Measurements from ENCODE around the gene ANKRD33B. TPM values are rescaled to one million over a fixed set of nuclear protein-coding genes. Genes with fewer than 3 reads are reported as not detected.

The ANKRD33B gene
- total and polyA plus RNA-seq, 9 of the 15 experiments (the other 6 are each of a cell fraction or from before 2014, with no cell fraction given): 0.10 to 1.7 (median 0.40) TPM

- TF ChIP-seq SRF (CRISPR knock-in tag; IDR thresholded peaks at IDR 0.05) (peak in 1 of 2 experiments; percentile 91; a peak in 1 of 4 replicates), MEF2A (IDR thresholded peaks at IDR 0.05; ENCODE audit: control insufficient read depth, low read depth, low read length) (no peak), CEBPB (tag; IDR thresholded peaks at IDR 0.05) (no peak), HDAC3 (IDR thresholded peaks at IDR 0.05; ENCODE audit: borderline replicate concordance, partially characterized antibody) (no peak), NFE2 (IDR thresholded peaks at IDR 0.05; ENCODE audit: low read depth) (peak; percentile 47; the same call in 1 of the 2 replicates), MAFK (IDR thresholded peaks at IDR 0.05; ENCODE audit: low read length) (peak; percentile 45; the same call in 1 of the 2 replicates), MED1 (CRISPR knock-in tag; IDR thresholded peaks at IDR 0.05; ENCODE audit: borderline replicate concordance) (no peak), PCBP1 (IDR thresholded peaks at IDR 0.05; ENCODE audit: low read depth, low read length, poor library complexity, severe bottlenecking) (no peak), STAG1 (CRISPR knock-in tag; IDR thresholded peaks at IDR 0.05; ENCODE audit: borderline replicate concordance) (no peak), NCOA4 (IDR thresholded peaks at IDR 0.05; ENCODE audit: partially characterized antibody) (no peak), SUPT5H (IDR thresholded peaks at IDR 0.05) (no peak), ZBTB12 (CRISPR knock-in tag; IDR thresholded peaks at IDR 0.05) (no peak), MBD1 (CRISPR knock-in tag; IDR thresholded peaks at IDR 0.05) (peak; percentile 96), ZNF24 (IDR thresholded peaks at IDR 0.05) (0 out of 2 replicates have a peak, but pooled peaks have one; percentile 31), KDM2B (CRISPR knock-in tag; IDR thresholded peaks at IDR 0.05) (no peak), RFX1 (IDR thresholded peaks at IDR 0.05) (peak; percentile 48; the same call in 1 of the 2 replicates), ZNF124 (CRISPR knock-in tag; IDR thresholded peaks at IDR 0.05) (no peak), GABPB2 (CRISPR knock-in tag; conservative IDR thresholded peaks at IDR 0.05) (no peak)
- TF ChIP-seq, protein P1, sequence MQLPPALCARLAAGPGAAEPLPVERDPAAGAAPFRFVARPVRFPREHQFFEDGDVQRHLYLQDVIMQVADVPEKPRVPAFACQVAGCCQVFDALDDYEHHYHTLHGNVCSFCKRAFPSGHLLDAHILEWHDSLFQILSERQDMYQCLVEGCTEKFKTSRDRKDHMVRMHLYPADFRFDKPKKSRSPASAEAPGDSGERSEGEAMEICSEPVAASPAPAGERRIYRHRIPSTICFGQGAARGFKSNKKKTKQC (CRISPR knock-in tag; IDR thresholded peaks at IDR 0.05): no peak
- TF ChIP-seq, protein P2, sequence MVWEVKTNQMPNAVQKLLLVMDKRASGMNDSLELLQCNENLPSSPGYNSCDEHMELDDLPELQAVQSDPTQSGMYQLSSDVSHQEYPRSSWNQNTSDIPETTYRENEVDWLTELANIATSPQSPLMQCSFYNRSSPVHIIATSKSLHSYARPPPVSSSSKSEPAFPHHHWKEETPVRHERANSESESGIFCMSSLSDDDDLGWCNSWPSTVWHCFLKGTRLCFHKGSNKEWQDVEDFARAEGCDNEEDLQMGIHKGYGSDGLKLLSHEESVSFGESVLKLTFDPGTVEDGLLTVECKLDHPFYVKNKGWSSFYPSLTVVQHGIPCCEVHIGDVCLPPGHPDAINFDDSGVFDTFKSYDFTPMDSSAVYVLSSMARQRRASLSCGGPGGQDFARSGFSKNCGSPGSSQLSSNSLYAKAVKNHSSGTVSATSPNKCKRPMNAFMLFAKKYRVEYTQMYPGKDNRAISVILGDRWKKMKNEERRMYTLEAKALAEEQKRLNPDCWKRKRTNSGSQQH (CRISPR knock-in tag; IDR thresholded peaks at IDR 0.05): no peak
- TF ChIP-seq, protein P3, sequence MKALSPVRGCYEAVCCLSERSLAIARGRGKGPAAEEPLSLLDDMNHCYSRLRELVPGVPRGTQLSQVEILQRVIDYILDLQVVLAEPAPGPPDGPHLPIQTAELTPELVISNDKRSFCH (CRISPR knock-in tag; IDR thresholded peaks at IDR 0.05): no peak
- TF ChIP-seq, protein P3 (tag; IDR thresholded peaks at IDR 0.05): no peak
These were observed 26.5 kb downstream of the ANKRD33B start (continued) for GRCh38 chr5:10590226-10590999.

All from K562 (cell line).